HPDE6-E6E7 (cell line): ENCODE data around the gene DENND4B.
A peak's percentile ranks its signal among the peaks of the same experiment; 100 is the strongest.
"Not testable (repeated sequence)": the region's sequence is repeated elsewhere in the genome, so short reads cannot be mapped to it uniquely, and the experiment has no call there.

Source experiments
- DNase-seq: peaks from one replicate; pipeline ENCODE4 v3.0.0; 2011; ENCODE audit warnings: missing footprints; ENCODE audit errors: extremely low spot score

DENND4B gene, protein sequence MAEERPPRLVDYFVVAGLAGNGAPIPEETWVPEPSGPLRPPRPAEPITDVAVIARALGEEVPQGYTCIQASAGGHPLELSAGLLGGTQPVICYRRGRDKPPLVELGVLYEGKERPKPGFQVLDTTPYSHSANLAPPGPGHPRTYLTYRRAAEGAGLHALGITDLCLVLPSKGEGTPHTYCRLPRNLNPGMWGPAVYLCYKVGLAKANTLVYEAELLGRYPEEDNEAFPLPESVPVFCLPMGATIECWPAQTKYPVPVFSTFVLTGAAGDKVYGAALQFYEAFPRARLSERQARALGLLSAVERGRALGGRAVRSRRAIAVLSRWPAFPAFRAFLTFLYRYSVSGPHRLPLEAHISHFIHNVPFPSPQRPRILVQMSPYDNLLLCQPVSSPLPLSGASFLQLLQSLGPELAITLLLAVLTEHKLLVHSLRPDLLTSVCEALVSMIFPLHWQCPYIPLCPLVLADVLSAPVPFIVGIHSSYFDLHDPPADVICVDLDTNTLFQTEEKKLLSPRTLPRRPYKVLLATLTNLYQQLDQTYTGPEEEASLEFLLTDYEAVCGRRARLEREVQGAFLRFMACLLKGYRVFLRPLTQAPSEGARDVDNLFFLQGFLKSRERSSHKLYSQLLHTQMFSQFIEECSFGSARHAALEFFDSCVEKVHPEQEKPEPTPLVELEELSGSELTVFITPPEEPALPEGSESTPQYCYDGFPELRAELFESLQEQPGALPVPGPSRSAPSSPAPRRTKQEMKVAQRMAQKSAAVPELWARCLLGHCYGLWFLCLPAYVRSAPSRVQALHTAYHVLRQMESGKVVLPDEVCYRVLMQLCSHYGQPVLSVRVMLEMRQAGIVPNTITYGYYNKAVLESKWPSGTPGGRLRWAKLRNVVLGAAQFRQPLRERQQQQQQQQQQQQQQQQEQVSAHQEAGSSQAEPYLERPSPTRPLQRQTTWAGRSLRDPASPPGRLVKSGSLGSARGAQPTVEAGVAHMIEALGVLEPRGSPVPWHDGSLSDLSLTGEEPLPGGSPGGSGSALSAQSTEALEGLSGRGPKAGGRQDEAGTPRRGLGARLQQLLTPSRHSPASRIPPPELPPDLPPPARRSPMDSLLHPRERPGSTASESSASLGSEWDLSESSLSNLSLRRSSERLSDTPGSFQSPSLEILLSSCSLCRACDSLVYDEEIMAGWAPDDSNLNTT (N-terminal part only)

DNA sequence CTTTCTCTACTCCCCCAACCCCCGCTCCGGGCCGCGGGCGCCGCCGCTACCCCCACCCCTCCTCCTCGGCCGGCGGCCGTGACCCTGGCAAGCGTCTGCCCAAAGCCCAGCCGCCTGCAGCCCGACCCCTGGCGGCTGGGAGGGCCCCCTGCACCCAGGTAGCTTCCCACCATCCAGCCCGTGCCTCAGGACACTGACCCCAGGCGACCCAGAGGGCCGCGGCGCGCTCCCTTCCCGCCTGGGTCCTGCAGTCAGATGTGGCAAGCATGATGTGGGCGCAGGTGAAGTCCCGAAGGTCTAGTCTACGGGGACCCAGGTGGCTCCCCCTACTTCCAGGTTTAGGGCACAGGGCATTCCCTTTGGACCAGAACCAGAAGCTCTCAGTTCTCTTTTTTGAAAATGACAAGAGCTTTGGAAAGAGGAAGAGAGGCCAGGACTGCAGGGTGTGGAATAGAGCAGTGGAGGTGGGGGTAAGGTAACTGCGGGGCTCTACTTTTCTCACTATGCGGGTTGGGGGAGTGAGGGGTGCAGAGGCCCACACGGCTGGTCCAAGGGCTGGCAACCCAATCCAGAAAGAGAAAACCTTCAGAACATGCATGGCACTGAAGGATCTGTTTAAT lies at the start of gene DENND4B:
TSS of gene DENND4B (minus strand) at position 97 of the 620 bp plus-strand sequence. CDS start 2,344 bp downstream, outside the sequence.
- peak; percentile 95 for DNase-seq

DNA sequence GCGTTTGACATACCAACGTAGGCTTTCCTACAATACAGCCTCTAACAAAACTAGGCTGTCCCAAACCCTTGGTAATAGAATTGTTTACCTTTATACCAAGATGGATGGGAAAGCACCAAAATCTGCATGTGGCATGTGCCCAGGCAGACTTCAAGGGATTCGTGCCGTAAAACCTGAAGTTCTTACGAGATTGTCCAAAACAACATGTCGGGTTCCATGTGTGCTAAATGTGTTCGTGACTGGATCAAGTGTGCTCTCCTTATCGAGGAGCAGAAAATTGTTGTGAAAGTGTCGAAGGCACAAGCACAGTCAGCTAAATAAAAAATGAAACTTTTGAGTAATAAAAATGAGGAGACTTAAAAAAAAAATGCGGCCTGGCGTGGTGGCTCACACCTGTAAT lies 49.1 kb upstream of the DENND4B start:
- no peak for DNase-seq

DNA sequence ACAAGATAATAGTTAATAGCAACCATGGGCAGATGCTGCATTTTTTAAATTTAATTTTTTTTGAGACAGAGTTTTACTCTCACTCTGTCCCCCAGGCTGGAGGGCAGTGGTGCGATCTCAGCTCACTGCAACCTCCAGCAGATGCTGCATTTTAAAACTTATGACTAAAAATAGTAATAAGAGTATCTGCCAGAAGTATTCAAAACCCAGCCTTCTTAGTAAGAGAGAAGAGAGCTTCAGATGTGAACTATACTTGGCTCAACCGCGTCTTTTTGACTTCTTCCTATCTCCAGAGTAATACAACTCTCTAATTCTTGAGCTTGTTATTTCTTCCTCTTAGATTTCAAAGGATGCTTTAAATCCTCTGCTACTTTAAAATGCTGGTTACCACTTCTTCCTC lies 48.7 kb upstream of the DENND4B start:
- no peak for DNase-seq

DNA sequence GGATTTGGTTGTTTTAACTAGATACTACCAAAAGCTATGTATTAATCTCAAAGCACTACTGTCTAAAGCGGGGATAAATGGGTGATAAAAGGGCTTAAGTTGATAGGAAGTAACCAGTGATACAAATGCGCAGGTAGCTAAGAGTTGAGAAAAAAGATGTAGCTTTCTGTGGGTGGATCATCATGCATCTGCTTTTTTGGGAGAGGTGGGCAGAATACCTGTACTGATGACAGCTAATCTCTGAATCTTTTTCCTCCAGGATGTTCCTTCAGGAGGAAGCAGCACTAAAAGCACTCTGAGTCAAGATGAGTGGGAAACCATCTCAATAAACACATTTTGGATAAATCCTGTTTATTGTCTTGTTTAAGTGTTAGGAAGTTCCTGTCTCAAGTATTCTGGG lies 45.3 kb upstream of the DENND4B start:
- DNase-seq: no peak

DNA sequence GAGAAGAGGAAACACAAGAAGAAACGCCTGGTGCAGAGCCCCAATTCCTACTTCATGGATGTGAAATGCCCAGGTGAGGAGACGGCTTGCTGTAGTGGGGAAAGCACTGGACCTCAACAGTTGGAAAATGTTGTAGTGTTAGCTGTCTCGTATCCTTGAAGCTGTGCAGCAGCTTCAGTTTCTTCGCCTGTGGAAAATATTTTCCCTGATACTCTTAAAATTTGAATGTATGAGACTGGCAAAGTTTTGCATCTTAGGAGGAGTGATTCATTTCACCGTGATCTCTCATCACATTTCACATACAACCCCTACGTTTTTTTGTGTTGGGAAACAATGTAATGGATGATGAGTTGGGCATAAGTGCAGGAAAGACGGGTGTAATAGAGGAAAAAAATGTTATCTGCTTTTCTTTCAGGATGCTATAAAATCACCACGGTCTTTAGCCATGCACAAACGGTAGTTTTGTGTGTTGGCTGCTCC lies 44.7 kb upstream of the DENND4B start:
- no peak for DNase-seq

DNA sequence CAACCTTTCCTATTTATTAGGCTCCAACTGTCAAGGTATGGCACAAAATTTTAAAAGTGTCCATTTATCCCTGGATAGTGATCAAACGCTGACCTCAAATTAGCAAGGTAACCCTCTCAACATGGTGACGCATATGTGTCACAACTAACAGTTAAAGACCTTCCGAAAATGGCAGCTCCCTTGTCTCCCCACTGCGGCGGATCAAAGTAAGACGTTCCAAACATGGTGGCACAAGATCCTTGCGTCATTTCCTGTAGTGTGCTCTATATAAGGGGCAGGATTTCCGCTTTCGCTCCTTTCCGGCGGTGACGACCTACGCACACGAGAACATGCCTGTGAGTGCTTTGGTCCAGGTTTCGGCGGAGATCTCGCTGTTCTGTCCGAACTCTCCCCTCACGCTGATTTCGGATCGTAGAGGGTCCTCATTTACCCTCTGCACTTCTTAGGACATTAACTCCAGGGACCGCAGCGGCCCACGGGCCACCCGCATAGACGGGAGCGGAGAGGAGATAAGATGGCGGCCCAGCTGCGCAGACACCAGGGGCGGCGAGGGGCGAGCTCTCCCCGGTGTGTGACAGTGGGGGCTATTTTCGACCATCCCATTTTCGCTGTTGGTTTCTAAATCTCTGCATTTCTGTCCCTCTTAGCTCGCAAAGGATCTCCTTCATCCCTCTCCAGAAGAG lies 44.1 kb upstream of the DENND4B start, which contains the start of gene RPS27:
TSS of gene RPS27 (plus strand) at position 295 of the 683 bp plus-strand sequence. CDS start at position 330, 35 bp downstream.
- DNase-seq: peak; percentile 89

DNA sequence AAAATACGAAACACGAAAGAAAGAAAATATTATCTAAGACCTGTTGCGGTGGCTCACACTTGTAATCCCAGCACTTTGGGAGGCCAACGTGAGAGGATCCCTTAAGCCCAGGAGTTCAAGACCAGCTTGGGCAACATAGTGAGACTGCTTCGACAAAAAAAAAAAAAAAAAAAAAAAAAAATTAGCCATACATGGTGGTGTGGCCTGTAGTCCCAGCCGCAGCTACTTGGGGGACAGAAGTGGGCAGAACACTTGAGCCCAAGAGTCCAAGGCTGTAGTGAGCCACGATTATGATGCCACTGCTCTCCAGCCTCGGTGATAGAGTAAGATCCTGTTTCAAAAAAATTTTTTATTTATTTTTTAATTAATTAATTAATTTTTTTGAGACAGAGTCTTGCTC lies 41.1 kb upstream of the DENND4B start:
- no peak for DNase-seq

DNA sequence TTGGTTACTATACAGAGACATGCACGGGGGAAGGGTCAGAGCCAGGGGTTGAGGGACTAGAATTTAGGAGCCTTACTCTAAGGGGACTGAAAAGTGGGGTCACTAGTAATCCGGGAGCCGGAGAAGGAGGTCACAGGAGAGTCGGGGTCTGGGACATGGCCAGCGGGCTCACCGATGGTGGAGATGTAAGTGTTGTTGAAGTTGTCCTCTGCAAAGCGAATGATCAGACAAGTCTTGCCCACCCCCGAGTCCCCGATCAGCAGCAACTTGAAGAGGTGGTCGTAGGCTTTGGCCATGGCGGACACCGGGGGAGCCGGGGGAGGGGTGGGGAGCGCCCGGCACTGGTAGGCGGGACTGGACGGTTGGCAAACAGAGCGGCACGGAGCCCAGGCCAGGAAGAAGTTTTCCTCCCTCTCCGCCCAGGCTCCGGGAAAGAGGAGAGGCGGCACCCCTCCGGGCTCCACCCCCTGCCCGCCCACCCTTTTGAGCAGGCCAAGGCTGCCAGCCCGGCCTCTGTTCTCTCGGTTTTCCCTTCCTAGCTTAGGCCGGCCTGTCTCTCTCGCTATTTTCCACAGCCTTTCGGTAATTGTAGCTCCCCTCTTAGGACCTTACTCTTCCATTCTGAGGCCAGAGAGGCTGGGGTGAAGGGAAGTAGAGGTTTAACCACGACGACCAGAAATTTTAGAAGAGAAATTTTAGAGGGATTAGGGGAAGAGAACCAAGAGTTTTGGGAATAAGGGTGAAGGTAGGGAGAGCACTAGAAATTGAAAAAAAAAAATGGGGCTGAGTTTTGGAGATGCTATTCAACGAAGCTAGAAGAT lies 39.6 kb upstream of the DENND4B start, which contains the start of gene RAB13:
TSS of gene RAB13 (minus strand) at position 399 of the 821 bp plus-strand sequence. CDS start at position 296, 103 bp downstream.
- DNase-seq: peak; percentile 93

DNA sequence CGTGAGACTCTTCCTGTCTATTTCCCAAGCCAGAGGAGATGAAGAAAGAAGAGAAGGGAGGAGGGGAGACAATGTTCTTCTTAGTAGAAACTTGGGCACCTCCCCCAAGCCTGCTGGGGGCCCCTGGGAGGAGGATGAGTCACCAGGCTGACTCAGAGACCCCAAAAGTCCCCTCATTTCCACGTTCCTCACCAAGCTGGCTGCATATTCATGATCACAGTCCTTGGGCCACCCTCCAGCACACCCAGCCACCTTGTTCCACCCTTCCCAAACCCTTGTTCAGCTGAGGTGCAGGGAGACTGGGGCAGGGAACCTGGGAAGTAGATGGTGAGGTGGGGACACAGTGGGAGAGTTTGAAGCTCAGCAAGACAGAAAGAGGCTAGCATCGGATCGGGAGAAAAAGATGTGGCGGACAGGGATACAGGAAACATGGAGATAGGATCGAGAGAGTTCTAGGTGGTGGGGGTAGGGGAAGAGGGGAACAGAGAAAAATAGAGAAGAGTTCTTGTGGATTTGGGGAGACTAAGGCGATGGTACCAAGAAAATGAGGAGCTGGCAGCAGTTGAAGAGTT lies 38.9 kb upstream of the DENND4B start:
- DNase-seq: no peak

DNA sequence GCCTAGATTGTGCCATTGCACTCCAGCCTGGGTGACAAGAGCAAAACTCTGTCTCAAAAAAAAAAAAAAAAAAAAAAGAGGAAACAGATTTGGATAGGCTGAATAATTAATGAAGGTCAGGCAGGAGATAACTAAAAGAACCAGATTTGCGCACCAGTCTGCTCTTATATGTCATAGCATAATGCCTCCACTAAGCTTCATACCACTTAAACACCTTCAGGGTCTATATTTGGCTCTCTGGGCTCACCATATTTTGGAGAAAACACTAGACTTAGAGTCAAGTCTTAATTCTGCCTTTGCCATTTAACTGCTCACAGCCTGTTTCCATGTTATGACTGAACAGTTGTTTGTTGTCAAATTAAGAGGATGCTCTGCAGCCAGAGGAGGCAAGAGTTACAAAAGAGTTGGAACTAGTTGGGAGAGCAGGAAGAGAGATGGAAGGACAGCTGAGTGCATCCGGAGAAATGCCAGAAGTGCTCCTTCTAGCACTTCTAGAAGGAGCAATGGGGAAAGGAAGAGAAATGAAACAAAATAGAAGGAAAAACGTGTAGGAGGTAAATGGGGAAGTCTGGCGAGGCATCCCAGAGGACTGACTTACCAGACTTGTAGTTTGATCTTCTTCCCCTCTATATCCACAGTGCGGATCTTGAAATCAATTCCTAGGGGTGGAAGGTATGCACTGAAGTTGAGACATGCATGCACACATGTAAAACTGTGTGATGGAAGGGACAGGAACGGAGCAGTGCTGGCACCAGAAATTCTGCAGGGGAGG lies 37.8 kb upstream of the DENND4B start:
- no peak for DNase-seq

DNA sequence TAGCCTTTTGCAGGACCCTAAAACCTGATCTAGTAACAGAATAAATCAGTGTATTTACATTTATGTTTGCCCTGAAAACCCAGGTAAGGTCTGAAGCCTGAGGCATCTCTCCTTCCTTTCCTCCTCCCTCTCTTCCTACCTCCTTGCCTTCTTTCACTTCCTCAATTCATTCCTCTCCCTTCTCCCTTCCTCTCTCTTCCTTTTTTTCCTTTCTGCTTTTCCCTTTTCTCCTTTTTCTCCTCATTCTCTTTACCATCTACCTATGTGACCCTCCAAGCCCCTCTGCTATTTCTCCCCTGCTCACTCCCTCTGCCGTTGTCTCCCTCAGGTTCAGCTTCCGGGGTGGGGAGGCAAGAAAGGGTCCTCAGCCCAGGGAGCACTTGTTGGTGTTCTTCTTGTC lies 35.2 kb upstream of the DENND4B start:
- DNase-seq: not testable (repeated sequence)

DNA sequence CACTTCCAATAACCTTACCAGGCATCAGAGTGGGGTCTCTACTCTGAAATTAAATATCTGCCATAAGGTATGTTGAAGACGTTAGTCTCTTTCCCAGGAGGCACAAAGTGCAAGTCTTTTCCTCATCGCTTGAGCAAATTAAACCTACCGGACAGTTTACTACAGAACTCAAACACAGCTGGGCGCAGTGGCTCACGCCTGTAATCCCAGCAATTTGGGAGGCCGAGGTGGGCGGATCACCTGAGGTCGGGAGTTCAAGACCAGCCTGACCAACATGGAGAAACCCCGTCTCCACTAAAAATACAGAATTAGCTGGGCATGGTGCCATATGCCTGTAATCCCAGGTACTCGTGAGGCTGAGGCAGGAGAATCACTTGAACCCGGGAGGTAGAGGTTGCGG lies 32.6 kb upstream of the DENND4B start:
- not testable (repeated sequence) for DNase-seq

DNA sequence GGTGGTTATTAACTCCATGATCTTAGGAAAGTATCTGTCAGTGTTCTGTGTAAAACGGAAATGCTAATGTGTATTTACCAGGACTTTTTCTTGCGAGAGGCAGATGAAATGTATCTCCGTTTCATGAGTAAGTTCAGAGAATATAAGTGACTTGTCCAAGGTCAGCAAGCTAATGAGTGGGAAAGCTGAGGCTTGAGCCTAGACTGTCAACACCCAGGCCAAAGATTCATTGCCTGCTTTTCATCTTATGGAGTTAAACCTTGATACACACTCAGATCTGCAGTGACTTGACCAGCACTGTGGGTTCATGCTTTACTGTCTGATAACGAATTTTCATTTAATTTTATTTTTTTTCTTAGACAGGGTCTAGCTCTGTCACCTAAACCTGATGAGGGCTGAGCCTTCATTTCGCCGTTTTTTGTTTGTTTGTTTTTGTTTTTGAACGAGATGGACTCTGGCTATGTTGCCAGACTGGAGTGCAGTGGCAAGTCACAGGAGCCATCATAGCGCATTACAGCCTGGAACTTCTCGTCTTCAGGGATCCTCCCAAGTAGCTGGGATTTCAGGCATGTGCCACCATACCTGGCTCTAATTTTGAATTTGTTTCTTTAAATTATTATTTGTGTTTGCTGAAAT lies 31.9 kb upstream of the DENND4B start:
- no peak for DNase-seq

DNA sequence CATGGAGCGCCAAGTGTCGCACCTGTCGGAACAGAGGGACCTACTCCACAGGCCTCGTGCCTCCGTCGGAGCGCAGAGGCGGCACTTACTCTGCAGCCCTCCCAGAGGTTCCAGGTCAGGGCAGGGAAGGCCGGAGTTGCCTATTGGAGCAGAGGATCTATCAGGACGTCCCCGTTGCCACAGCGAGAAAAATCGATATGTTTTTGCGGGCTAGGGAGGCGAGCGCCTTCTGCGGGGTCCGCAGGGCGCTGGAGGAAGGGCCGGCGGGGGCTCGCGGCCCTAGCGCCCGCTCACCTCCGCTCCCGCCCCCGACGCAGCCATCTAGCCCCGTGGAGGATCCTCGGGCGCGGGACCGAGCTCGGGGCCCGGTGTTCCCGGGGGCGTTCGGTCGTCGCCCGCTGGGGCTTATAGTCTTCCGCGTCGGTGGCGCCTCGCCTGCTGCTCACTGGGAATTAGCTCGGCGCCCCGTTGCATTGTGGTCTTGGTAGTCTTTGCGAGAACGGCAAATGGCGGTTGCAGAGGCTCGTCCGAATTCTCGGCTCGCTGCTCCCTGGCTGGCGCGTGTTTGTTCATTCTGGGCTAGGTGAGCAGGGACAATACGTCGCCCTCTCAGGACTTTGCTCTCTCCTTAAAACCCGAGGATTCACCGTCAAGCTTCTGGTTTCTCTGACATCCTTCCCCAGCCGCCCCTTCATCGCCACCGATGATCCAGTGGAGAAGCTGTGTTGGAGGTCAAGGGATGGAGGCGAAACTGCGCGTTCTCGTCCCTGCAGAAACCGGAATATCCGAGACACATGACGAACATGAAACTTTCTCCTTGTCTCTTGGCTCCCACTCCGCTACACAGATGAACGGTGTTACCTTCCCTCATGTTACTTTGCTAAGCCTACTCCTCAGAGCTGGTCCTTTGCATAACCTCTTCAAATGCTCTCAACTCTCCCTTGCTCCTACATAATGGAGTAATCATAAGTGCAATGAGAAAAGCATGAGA lies 31.0 kb upstream of the DENND4B start, which contains the start of gene JTB:
TSS of gene JTB (minus strand) at position 425 of the 991 bp plus-strand sequence. CDS start at position 3, 422 bp downstream.
- peak; percentile 79 for DNase-seq

DNA sequence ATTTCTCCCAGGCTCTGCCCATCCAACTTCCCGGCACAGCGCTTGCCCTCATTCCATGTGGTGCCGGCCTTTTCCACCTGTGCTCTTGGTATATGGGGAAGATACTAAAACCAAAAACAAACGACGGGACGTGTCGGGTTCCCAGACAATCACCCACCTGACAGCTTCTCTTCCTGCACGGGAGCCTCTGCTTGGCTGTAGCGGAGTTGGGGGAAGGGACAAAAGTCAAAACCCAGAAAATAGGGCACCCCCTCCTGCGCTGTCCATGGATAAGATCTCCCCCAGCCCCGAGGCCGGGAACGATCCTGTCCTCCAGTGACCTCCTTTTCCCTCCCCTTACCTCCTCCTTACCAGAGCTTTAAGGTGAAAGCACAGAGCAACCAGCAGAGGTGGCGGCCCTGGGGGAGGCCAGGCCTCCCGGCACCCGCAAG lies 30.3 kb upstream of the DENND4B start:
- no peak for DNase-seq

DNA sequence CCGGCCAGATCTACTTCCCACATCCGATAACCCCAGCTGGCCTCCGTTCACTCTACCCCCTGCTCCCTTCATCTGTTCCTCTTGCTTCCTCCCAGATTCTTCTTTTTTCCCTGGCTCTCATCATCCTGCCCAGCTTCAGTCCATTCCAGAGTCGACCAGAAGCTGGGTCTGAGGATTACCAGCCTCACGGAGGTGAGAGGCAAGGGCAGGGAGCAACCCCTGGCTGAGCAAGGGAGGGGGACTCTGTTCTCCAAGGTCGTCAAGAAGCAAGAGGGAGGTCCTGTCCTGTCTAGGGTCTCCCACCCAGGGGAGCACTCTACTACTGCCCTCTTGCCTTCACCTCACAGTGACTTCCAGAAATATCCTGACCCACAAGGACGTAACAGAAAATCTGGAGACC lies 27.0 kb upstream of the DENND4B start:
- no peak for DNase-seq

DNA sequence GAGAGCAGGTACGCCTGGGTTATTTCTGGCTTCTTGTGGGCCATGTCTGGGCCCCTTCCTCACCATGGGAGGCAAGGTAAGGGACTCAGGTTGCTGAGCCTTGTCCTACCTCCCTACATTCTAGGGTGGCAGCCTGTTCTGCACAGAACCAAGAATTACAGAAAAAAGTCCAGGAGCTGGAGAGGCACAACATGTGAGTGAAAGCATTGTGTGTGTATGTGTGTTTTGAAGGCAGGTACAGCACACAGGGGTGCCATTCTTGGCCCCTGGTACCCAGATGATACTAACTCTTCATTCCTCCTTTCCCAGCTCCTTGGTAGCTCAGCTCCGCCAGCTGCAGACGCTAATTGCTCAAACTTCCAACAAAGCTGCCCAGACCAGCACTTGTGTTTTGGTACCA lies 26.6 kb upstream of the DENND4B start:
- DNase-seq: no peak
